ENCODE data around the gene CBX3. TPM values are rescaled to one million over a fixed set of nuclear protein-coding genes. Genes with fewer than 3 reads are reported as not detected.
"Not testable (repeated sequence)": the region's sequence is repeated elsewhere in the genome, so short reads cannot be mapped to it uniquely, and the experiment has no call there.

CBX3 gene
- polyA plus RNA-seq, 1 experiment, result 174 TPM

DNA sequence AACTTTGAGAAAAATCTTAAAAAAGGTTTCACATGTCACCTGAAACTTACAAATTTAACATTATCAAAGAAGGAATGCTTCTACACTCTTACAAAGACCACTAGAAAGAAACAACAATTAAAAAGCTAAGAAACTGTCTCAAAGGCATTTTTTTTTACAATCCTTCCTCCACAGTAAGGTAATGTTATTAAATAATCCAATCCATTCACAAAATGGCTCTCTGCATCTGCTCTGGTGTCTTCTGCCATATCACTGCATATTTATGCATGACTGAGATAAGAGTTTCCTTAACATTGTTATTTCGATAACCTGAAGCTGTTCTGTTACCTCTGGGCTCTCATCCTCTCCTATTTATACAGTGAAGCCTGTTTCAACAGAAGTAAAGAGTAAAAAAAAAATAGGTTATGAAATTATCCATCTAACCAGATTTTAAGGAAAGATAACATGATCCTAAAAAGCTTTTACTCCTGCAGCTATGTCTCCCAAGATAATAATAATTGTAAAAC, 9.5 kb upstream of the CBX3 start:
- CTCF ChIA-PET, result interaction anchor here (1.0 to 10.3 kb wide), 5 partner anchors 9 to 952 kb away, joined by 3 to 165 read pairs (median 5); partner anchors contain the start of genes CBX3, HOXA5 and NFE2L3
- H3K4me3 ChIP-seq (ENCODE audit: low read depth, low read length), result no peak overlapping the region
- no peak overlapping the region for H3K27ac ChIP-seq (ENCODE audit: low read depth, low read length)
- TF ChIP-seq, protein P1, sequence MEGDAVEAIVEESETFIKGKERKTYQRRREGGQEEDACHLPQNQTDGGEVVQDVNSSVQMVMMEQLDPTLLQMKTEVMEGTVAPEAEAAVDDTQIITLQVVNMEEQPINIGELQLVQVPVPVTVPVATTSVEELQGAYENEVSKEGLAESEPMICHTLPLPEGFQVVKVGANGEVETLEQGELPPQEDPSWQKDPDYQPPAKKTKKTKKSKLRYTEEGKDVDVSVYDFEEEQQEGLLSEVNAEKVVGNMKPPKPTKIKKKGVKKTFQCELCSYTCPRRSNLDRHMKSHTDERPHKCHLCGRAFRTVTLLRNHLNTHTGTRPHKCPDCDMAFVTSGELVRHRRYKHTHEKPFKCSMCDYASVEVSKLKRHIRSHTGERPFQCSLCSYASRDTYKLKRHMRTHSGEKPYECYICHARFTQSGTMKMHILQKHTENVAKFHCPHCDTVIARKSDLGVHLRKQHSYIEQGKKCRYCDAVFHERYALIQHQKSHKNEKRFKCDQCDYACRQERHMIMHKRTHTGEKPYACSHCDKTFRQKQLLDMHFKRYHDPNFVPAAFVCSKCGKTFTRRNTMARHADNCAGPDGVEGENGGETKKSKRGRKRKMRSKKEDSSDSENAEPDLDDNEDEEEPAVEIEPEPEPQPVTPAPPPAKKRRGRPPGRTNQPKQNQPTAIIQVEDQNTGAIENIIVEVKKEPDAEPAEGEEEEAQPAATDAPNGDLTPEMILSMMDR (IDR thresholded peaks at IDR 0.05; ENCODE audit: low read depth, low read length), result no peak
- POLR2A ChIA-PET, result interaction anchor here (0.6 to 2.5 kb wide), 3 partner anchors 8 to 61 kb away, joined by 3 to 11 read pairs (median 6); partner anchors contain the start of gene HNRNPA2B1
- no peaks in the 10 kb centered on the region for H3K9me3 ChIP-seq (ENCODE audit: control insufficient read depth, insufficient read depth, low read length)
- no peak for DNase-seq (ENCODE audit: low read depth, low spot score)
- H3K27me3 ChIP-seq (ENCODE audit: control insufficient read depth, insufficient read depth, low read length), result no peaks in the 10 kb centered on the region

DNA sequence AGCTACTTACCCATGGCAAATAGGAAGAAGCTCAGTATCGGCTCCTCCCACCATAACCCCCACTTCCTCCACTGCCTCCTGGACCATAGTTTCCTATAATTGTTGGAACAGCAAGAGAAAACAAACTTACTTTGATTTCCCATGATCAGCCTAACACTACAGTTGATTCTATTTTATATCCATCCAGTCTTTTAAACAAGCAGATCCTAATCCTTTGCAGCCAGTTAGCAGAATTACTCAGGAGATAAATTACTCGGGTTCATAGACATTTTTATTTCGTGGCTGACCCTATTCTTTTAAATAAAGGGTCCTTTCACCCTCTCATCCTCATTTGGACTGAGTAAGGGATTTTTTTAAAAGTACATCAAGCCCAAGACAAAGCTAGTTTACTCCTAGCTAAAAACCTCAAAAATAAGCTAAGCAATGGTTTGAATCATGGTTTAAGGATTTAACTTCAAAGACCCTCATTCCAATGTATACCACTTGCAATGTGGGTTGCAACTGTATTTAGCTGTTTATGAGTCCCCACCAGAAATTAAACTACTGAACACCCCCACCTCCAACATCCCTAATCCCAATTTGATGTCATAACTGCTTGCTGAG, 9.0 kb upstream of the CBX3 start:
- DNase-seq (ENCODE audit: low read depth, low spot score), result no peak
- TF ChIP-seq, protein P1 (IDR thresholded peaks at IDR 0.05; ENCODE audit: low read depth, low read length), result no peak
- ChIA-PET CTCF (interaction anchor here (1.0 to 10.3 kb wide), 5 partner anchors 9 to 951 kb away, joined by 3 to 165 read pairs (median 5); partner anchors contain the start of genes CBX3, HOXA5 and NFE2L3), POLR2A (interaction anchor here (0.7 to 2.5 kb wide), 2 partner anchors 8 to 13 kb away, joined by 3 to 11 read pairs; partner anchors contain the start of gene HNRNPA2B1)
- Histone ChIP-seq H3K27ac (ENCODE audit: low read depth, low read length) (no peak overlapping the region), H3K9me3 (ENCODE audit: control insufficient read depth, insufficient read depth, low read length) (no peaks in the 10 kb centered on the region), H3K4me3 (ENCODE audit: low read depth, low read length) (no peak overlapping the region), H3K27me3 (ENCODE audit: control insufficient read depth, insufficient read depth, low read length) (no peaks in the 10 kb centered on the region)

DNA sequence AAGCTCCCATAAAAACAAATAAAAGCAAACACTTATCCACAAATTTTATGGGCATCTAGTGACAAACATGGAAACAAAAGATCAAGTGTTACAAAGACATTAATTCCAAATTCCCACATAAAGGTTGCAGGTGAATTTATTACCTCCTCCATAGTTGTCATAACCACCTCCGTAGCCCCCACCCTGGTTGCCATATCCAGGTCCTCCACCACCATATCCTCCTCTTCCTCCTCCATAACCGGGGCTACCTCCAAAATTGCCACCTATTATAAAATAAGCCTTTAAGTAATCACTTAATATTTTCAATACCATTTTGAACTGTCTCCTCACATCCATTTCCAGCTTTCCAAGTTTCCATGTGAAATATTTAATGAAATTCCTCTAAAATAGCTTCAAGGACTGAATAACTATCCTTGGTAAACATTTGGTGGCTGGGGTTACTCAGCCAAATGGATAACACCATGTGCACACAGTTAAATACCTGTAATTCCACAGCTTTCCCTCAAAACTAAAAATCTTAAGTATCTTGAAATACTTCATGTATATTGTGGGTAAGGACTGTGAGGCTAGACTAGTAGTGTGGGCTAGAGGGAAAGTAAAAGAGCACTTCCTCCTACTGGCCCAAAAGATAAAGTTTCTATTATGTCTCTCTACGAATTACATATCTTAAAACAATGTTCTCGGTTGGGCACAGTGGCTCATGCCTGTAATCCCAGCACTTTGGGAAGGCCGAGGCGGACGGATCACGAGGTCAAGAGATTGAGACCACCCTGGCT, 7.9 kb upstream of the CBX3 start:
- DNase-seq (ENCODE audit: low read depth, low spot score), result no peak
- H3K9me3 ChIP-seq (ENCODE audit: control insufficient read depth, insufficient read depth, low read length), result no peaks in the 10 kb centered on the region
- CTCF ChIA-PET, result interaction anchor here (10.3 kb wide), 1 partner anchor 103 kb away, joined by 165 read pairs; no protein-coding TSS in a partner anchor
- POLR2A ChIA-PET, result interaction anchor here (0.7 kb wide), 1 partner anchor 38 kb away, joined by 3 read pairs; no protein-coding TSS in a partner anchor
- H3K27me3 ChIP-seq (ENCODE audit: control insufficient read depth, insufficient read depth, low read length), result no peaks in the 10 kb centered on the region
- no peak overlapping the region for H3K27ac ChIP-seq (ENCODE audit: low read depth, low read length)
- no peak overlapping the region for H3K4me3 ChIP-seq (ENCODE audit: low read depth, low read length)
- TF ChIP-seq, protein P1 (IDR thresholded peaks at IDR 0.05; ENCODE audit: low read depth, low read length), result no peak

DNA sequence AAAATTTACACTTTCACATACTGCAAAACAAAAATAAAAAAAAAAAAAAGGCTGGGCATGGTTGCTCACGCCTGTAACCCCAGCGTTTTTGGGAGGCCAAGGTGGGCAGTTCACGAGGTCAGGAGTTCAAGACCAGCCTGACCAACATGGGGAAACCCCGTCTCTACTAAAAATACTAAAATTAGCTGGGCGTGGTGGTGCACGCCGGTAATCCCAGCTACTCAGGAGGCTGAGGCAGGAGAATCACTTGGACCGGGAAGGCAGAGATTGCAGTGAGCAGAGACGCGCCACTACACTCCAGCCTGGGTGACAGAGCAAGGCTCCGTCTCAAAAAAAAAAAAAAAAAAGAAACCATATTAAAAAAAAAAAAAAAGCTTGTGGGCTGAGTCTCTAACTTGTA, 6.8 kb upstream of the CBX3 start:
- H3K27me3 ChIP-seq (ENCODE audit: control insufficient read depth, insufficient read depth, low read length); H3K9me3 ChIP-seq (ENCODE audit: control insufficient read depth, insufficient read depth, low read length); H3K4me3 ChIP-seq (ENCODE audit: low read depth, low read length); H3K27ac ChIP-seq (ENCODE audit: low read depth, low read length); DNase-seq (ENCODE audit: low read depth, low spot score): not testable (repeated sequence)
- CTCF ChIA-PET, result interaction anchor here (0.6 to 10.3 kb wide), 4 partner anchors 37 to 487 kb away, joined by 3 to 165 read pairs (median 4); no protein-coding TSS in a partner anchor
- POLR2A ChIA-PET, result interaction anchor here (0.6 to 0.7 kb wide), 4 partner anchors 14 to 1079 kb away, joined by 3 to 5 read pairs (median 4); no protein-coding TSS in a partner anchor

DNA sequence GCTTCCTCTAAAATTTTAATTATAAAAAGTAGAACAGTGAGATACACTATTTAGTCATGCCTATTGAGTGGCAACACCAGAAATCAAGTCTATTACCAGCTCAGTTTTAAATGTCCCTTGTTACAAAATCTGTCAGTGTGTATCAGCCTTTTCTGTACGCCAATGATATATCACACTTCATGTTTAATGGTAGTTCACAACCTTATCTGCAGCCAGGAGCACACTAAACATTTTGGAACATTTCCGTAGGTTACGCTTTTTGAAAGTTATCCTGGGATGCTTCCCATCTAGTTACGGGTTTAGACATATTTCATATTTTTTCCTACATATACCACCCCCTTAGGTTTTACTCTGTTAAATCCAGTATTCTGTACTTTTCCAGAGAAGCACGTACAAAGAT, 6.4 kb upstream of the CBX3 start:
- CTCF ChIA-PET, result interaction anchor here (0.6 to 10.3 kb wide), 4 partner anchors 37 to 486 kb away, joined by 3 to 165 read pairs (median 4); no protein-coding TSS in a partner anchor
- no peaks in the 10 kb centered on the region for H3K27me3 ChIP-seq (ENCODE audit: control insufficient read depth, insufficient read depth, low read length)
- no peak overlapping the region for H3K27ac ChIP-seq (ENCODE audit: low read depth, low read length)
- H3K9me3 ChIP-seq (ENCODE audit: control insufficient read depth, insufficient read depth, low read length), result peaks cover 2% of the 10 kb centered on the region; the same call in 1 of the 2 replicates
- POLR2A ChIA-PET, result interaction anchor here (0.6 to 0.7 kb wide), 4 partner anchors 15 to 1080 kb away, joined by 3 to 5 read pairs (median 4); no protein-coding TSS in a partner anchor
- no peak for DNase-seq (ENCODE audit: low read depth, low spot score)
- H3K4me3 ChIP-seq (ENCODE audit: low read depth, low read length), result no peak overlapping the region
- TF ChIP-seq, protein P1 (IDR thresholded peaks at IDR 0.05; ENCODE audit: low read depth, low read length), result no peak
